SK-N-MC (cell line): ENCODE data around the gene TLE6.

ENCODE experiments used
- DNase-seq: peaks from one replicate; pipeline ENCODE4 v3.0.0-alpha.2; 2011; ENCODE audit warnings: low read depth, low spot score
- H3K27ac ChIP-seq: fragments of 200-600 bp; sonication (generic); 2 replicates; pipeline ENCODE4 v1.5.1; 2016; ENCODE audit warnings: mixed run types
- H3K36me3 ChIP-seq: fragments of 200-600 bp; sonication (generic); 2 replicates; pipeline ENCODE4 v1.6.1; 2017; ENCODE audit warnings: antibody characterized with exemption, low read length, mixed read lengths; ENCODE audit not compliant: insufficient read depth
- H3K4me3 ChIP-seq: fragments of 200-600 bp; sonication (generic); 2 replicates; pipeline ENCODE4 v1.5.1; 2016
- H3K9ac ChIP-seq: fragments of 200-600 bp; sonication (generic); 2 replicates; pipeline ENCODE4 v1.8.0; 2017; ENCODE audit warnings: mixed run types, mixed read lengths; ENCODE audit not compliant: insufficient read length
- H3K9me3 ChIP-seq: fragments of 200-600 bp; sonication (generic); 2 replicates; pipeline ENCODE4 v1.6.1; 2017; ENCODE audit warnings: low read depth, mild to moderate bottlenecking, antibody characterized with exemption, low read length, moderate library complexity, mixed read lengths
- EZH2 ChIP-seq: fragments of 200-600 bp; sonication (generic); IDR thresholded peaks from one replicate; pipeline ENCODE4 v1.6.1; 2017; ENCODE audit warnings: antibody characterized with exemption
- FOXP2 ChIP-seq: optimal IDR thresholded peaks from 2 replicates; pipeline ENCODE3; 2011; ENCODE audit warnings: mild to moderate bottlenecking, moderate library complexity; ENCODE audit not compliant: insufficient read depth; ENCODE audit errors: extremely low read length, control extremely low read depth
- POLR2AphosphoS5 ChIP-seq: IDR thresholded peaks from 2 replicates; pipeline ENCODE4 v1.6.1; 2012; ENCODE audit warnings: mild to moderate bottlenecking, low read depth, low read length, borderline replicate concordance

TLE6 gene

GRCh38 chr19:2967972-2968371, 9.4 kb upstream of the TLE6 start:
- no peak for DNase-seq
- TF ChIP-seq FOXP2 (no peak), POLR2AphosphoS5 (no peak), EZH2 (no peak)
- Histone ChIP-seq H3K4me3 (no peak overlapping the region), H3K27ac (no peak overlapping the region), H3K9me3 (no peaks in the 10 kb centered on the region), H3K9ac (no peak overlapping the region), H3K36me3 (no peaks in the 10 kb centered on the region)

GRCh38 chr19:2969104-2969504, 8.3 kb upstream of the TLE6 start:
- no peak overlapping the region for H3K27ac ChIP-seq
- no peaks in the 10 kb centered on the region for H3K36me3 ChIP-seq
- no peak overlapping the region for H3K4me3 ChIP-seq
- no peaks in the 10 kb centered on the region for H3K9me3 ChIP-seq
- no peak for TF ChIP-seq EZH2
- TF ChIP-seq FOXP2, result no peak
- TF ChIP-seq POLR2AphosphoS5, result no peak
- DNase-seq, result no peak
- H3K9ac ChIP-seq, result no peak overlapping the region

- no peak overlapping the region for H3K9ac ChIP-seq
- no peaks in the 10 kb centered on the region for H3K9me3 ChIP-seq
- no peak overlapping the region for H3K4me3 ChIP-seq
- DNase-seq, result no peak
- H3K27ac ChIP-seq, result no peak overlapping the region
- TF ChIP-seq EZH2 (no peak), FOXP2 (no peak), POLR2AphosphoS5 (no peak)
- H3K36me3 ChIP-seq, result no peaks in the 10 kb centered on the region
These were observed 7.0 kb upstream of the TLE6 start for GRCh38 chr19:2970201-2970835.

- TF ChIP-seq FOXP2 (no peak), EZH2 (no peak), POLR2AphosphoS5 (no peak)
- Histone ChIP-seq H3K27ac (no peak overlapping the region), H3K9ac (no peak overlapping the region), H3K4me3 (no peak overlapping the region), H3K36me3 (no peaks in the 10 kb centered on the region), H3K9me3 (no peaks in the 10 kb centered on the region)
- DNase-seq, result no peak
These were observed 4.1 kb upstream of the TLE6 start for GRCh38 chr19:2973229-2973628.

- Histone ChIP-seq H3K27ac (no peak overlapping the region), H3K36me3 (no peaks in the 10 kb centered on the region), H3K9ac (no peak overlapping the region), H3K9me3 (no peaks in the 10 kb centered on the region), H3K4me3 (no peak overlapping the region)
- DNase-seq, result no peak
- no peak for TF ChIP-seq POLR2AphosphoS5
- TF ChIP-seq EZH2, result no peak
- no peak for TF ChIP-seq FOXP2
These were observed 2.9 kb upstream of the TLE6 start for GRCh38 chr19:2974342-2975041.

- TF ChIP-seq FOXP2 (no peak), EZH2 (no peak), POLR2AphosphoS5 (no peak)
- H3K4me3 ChIP-seq, result peak overlapping the region; percentile 90
- H3K9me3 ChIP-seq, result no peaks in the 10 kb centered on the region
- H3K9ac ChIP-seq, result peak overlapping the region; percentile 32
- DNase-seq, result no peak
- H3K27ac ChIP-seq, result no peak overlapping the region
- no peaks in the 10 kb centered on the region for H3K36me3 ChIP-seq
These were observed 759 bp upstream of the TLE6 start for GRCh38 chr19:2976609-2977000.

GRCh38 chr19:2977746-2978138, 378 bp downstream of the TLE6 start:
- Histone ChIP-seq H3K9me3 (no peaks in the 10 kb centered on the region), H3K36me3 (no peaks in the 10 kb centered on the region), H3K9ac (no peak overlapping the region), H3K4me3 (peak overlapping the region; percentile 90), H3K27ac (no peak overlapping the region)
- no peak for DNase-seq
- TF ChIP-seq FOXP2 (no peak), POLR2AphosphoS5 (no peak), EZH2 (no peak)

GRCh38 chr19:2978166-2978767, 903 bp downstream of the TLE6 start:
- Histone ChIP-seq H3K4me3 (no peak overlapping the region), H3K9ac (no peak overlapping the region), H3K27ac (no peak overlapping the region), H3K36me3 (no peaks in the 10 kb centered on the region), H3K9me3 (no peaks in the 10 kb centered on the region)
- no peak for TF ChIP-seq FOXP2
- no peak for TF ChIP-seq EZH2
- no peak for TF ChIP-seq POLR2AphosphoS5
- no peak for DNase-seq
